DND-41 (cell line): ENCODE measurements around the gene CNIH4.
A peak's percentile ranks its signal among the peaks of the same experiment; 100 is the strongest.

Source experiments
- ATAC-seq: fragments of 200-7000 bp; cut with Tn5 transposase; 3 replicates; pipeline ENCODE4 v1.9.1; 2021; ENCODE audit warnings: low read depth; ENCODE audit not compliant: insufficient read depth
- DNase-seq: peaks from one replicate; pipeline ENCODE4 v3.0.0-alpha.2; 2020
- H2AFZ ChIP-seq: 2 replicates; pipeline ENCODE4 v1.6.0; 2012; ENCODE audit warnings: low read depth, low read length
- H3K27ac ChIP-seq: 2 replicates; pipeline ENCODE4 v1.5.1; 2012; ENCODE audit warnings: low read length, inconsistent platforms
- H3K27me3 ChIP-seq: fragments of 200-600 bp; sonication (generic); 2 replicates; pipeline ENCODE4 v1.6.0; 2012; ENCODE audit warnings: low read length, mild to moderate bottlenecking, inconsistent platforms; ENCODE audit not compliant: insufficient read depth, poor library complexity
- H3K36me3 ChIP-seq: 2 replicates; pipeline ENCODE4 v1.5.1; 2012; ENCODE audit warnings: low read length, inconsistent platforms; ENCODE audit not compliant: insufficient read depth
- H3K4me1 ChIP-seq: 2 replicates; pipeline ENCODE4 v1.5.1; 2012; ENCODE audit warnings: mild to moderate bottlenecking, low read length; ENCODE audit not compliant: insufficient read depth
- H3K4me2 ChIP-seq: 2 replicates; pipeline ENCODE4 v1.6.0; 2012; ENCODE audit warnings: mild to moderate bottlenecking, moderate library complexity, low read length, inconsistent platforms; ENCODE audit not compliant: insufficient read depth
- H3K4me3 ChIP-seq, 2 experiments: fragments of 200-600 bp in 1 of 2; shearing (Covaris generic) in 1 of 2; 2 replicates each; pipeline ENCODE4 v1.5.1; 2012 to 2016; ENCODE audit warnings: inconsistent platforms in 2 of 2, low read length in 2 of 2, mild to moderate bottlenecking in 2 of 2, low read depth in 1 of 2, moderate library complexity in 1 of 2
- H3K79me2 ChIP-seq: 2 replicates; pipeline ENCODE4 v1.6.0; 2012; ENCODE audit warnings: low read length, inconsistent platforms; ENCODE audit not compliant: insufficient read depth
- H3K9ac ChIP-seq: 2 replicates; pipeline ENCODE4 v1.6.0; 2012; ENCODE audit warnings: low read depth, mild to moderate bottlenecking, inconsistent platforms, low read length, moderate library complexity
- H3K9me3 ChIP-seq: 2 replicates; pipeline ENCODE4 v1.5.1; 2012; ENCODE audit warnings: low read length, moderate library complexity, mild to moderate bottlenecking, inconsistent platforms; ENCODE audit not compliant: insufficient read depth, severe bottlenecking
- H4K20me1 ChIP-seq: 2 replicates; pipeline ENCODE4 v1.6.0; 2012; ENCODE audit warnings: low read length; ENCODE audit not compliant: insufficient read depth
- CTCF ChIP-seq: IDR thresholded peaks from 2 replicates; pipeline ENCODE4 v1.5.1; 2012; ENCODE audit warnings: borderline replicate concordance, low read length, moderate library complexity, mild to moderate bottlenecking; ENCODE audit not compliant: poor library complexity, severe bottlenecking; ENCODE audit errors: extremely low read depth
- EZH2 ChIP-seq: IDR thresholded peaks from 3 replicates; pipeline ENCODE4 v1.6.1; 2012; ENCODE audit warnings: borderline replicate concordance, low read depth, mild to moderate bottlenecking, moderate library complexity, low read length, inconsistent platforms; ENCODE audit not compliant: severe bottlenecking

Gene CNIH4

GRCh38 chr1:224378855-224379631 is 22.4 kb downstream of the CNIH4 start:
- Histone ChIP-seq H3K36me3 (peaks cover 43% of the 10 kb centered on the region), H3K27me3 (no peaks in the 10 kb centered on the region), H3K27ac (no peak overlapping the region), H3K4me2 (no peak overlapping the region), H2AFZ (no peak overlapping the region), H3K9ac (no peak overlapping the region), H3K4me3 (no peak overlapping the region), H4K20me1 (peaks cover 54% of the 10 kb centered on the region), H3K4me1 (peaks cover 24% of the 10 kb centered on the region), H3K9me3 (no peaks in the 10 kb centered on the region), H3K79me2 (no peaks in the 10 kb centered on the region)
- DNase-seq: no peak
- TF ChIP-seq CTCF (no peak), EZH2 (no peak)
- ATAC-seq: no peak

GRCh38 chr1:224380003-224380402 is 23.3 kb downstream of the CNIH4 start:
- H3K79me2 ChIP-seq: no peaks in the 10 kb centered on the region
- peaks cover 34% of the 10 kb centered on the region for H3K36me3 ChIP-seq
- no peak overlapping the region for H3K9ac ChIP-seq
- H3K4me1 ChIP-seq: peaks cover 24% of the 10 kb centered on the region
- no peak overlapping the region for H2AFZ ChIP-seq
- H3K4me2 ChIP-seq: peak overlapping the region; percentile 48
- no peaks in the 10 kb centered on the region for H3K9me3 ChIP-seq
- H4K20me1 ChIP-seq: peaks cover 46% of the 10 kb centered on the region
- peak overlapping the region; percentile 32; the same call in 1 of the 2 replicates for H3K27ac ChIP-seq
- H3K27me3 ChIP-seq: no peaks in the 10 kb centered on the region
- DNase-seq (peak; percentile 75), ATAC-seq (peak; percentile 99)
- TF ChIP-seq EZH2 (no peak), CTCF (no peak)
- H3K4me3 ChIP-seq: no peak overlapping the region

GRCh38 chr1:224381880-224382548 is 25.3 kb downstream of the CNIH4 start:
- H2AFZ ChIP-seq: no peak overlapping the region
- H3K9ac ChIP-seq: no peak overlapping the region
- DNase-seq: no peak
- TF ChIP-seq CTCF (no peak), EZH2 (no peak)
- H4K20me1 ChIP-seq: peaks cover 33% of the 10 kb centered on the region
- H3K27me3 ChIP-seq: no peaks in the 10 kb centered on the region
- no peak overlapping the region for H3K27ac ChIP-seq
- no peaks in the 10 kb centered on the region for H3K9me3 ChIP-seq
- H3K79me2 ChIP-seq: no peaks in the 10 kb centered on the region
- no peak overlapping the region for H3K4me3 ChIP-seq
- peaks cover 16% of the 10 kb centered on the region for H3K36me3 ChIP-seq
- H3K4me1 ChIP-seq: peaks cover 24% of the 10 kb centered on the region
- H3K4me2 ChIP-seq: no peak overlapping the region
- ATAC-seq: no peak
